ENCODE data around the gene VPS18.
A peak's percentile ranks its signal among the peaks of the same experiment; 100 is the strongest.

VPS18 gene

GRCh38 chr15:40930430-40931299 lies 36.4 kb downstream of the VPS18 start:
- peak; percentile 35 for DNase-seq
- in situ Hi-C loops (cut with MboI; ENCODE audit: low pct_unique_long_range_greater_than_20kb, low sequenced_read_pairs) = no loop called here

GRCh38 chr15:40931300-40932142 lies 37.3 kb downstream of the VPS18 start:
- in situ Hi-C loops (cut with MboI; ENCODE audit: low pct_unique_long_range_greater_than_20kb, low sequenced_read_pairs) = no loop called here
- no peak for DNase-seq

- DNase-seq = peak; percentile 56
- in situ Hi-C loops (cut with MboI; ENCODE audit: low pct_unique_long_range_greater_than_20kb, low sequenced_read_pairs) = no loop called here
These were observed 37.9 kb downstream of the VPS18 start for GRCh38 chr15:40932156-40932555.

GRCh38 chr15:40932649-40933516 lies 38.6 kb downstream of the VPS18 start:
- in situ Hi-C loops (cut with MboI; ENCODE audit: low pct_unique_long_range_greater_than_20kb, low sequenced_read_pairs) = no loop called here
- DNase-seq = no peak

GRCh38 chr15:40933517-40933902 lies 39.3 kb downstream of the VPS18 start:
- in situ Hi-C loops (cut with MboI; ENCODE audit: low pct_unique_long_range_greater_than_20kb, low sequenced_read_pairs) = no loop called here
- no peak for DNase-seq

- in situ Hi-C loops (cut with MboI; ENCODE audit: low pct_unique_long_range_greater_than_20kb, low sequenced_read_pairs) = no loop called here
These were observed 40.2 kb downstream of the VPS18 start for GRCh38 chr15:40934457-40934856.

GRCh38 chr15:40936234-40936708 lies 42.0 kb downstream of the VPS18 start:
- in situ Hi-C loops (cut with MboI; ENCODE audit: low pct_unique_long_range_greater_than_20kb, low sequenced_read_pairs) = no loop called here
- DNase-seq = no peak

More at GRCh38 chr15:40934457-40934856, 40.2 kb downstream of the VPS18 start:
- no peak for DNase-seq

- in situ Hi-C loops (cut with MboI; ENCODE audit: low pct_unique_long_range_greater_than_20kb, low sequenced_read_pairs) = no loop called here
- DNase-seq = no peak
These were observed 42.7 kb downstream of the VPS18 start for GRCh38 chr15:40936709-40937666.

GRCh38 chr15:40937762-40938535 lies 43.7 kb downstream of the VPS18 start:
- DNase-seq = no peak
- in situ Hi-C loops (cut with MboI; ENCODE audit: low pct_unique_long_range_greater_than_20kb, low sequenced_read_pairs) = no loop called here

- no peak for DNase-seq
- in situ Hi-C loops (cut with MboI; ENCODE audit: low pct_unique_long_range_greater_than_20kb, low sequenced_read_pairs) = no loop called here
These were observed 44.3 kb downstream of the VPS18 start for GRCh38 chr15:40938536-40938870.

GRCh38 chr15:40940296-40940801 lies 46.1 kb downstream of the VPS18 start:
- in situ Hi-C loops (cut with MboI; ENCODE audit: low pct_unique_long_range_greater_than_20kb, low sequenced_read_pairs) = no loop called here
- DNase-seq = peak; percentile 40

- peak; percentile 31 for DNase-seq
- in situ Hi-C loops (cut with MboI; ENCODE audit: low pct_unique_long_range_greater_than_20kb, low sequenced_read_pairs) = no loop called here
These were observed 46.8 kb downstream of the VPS18 start for GRCh38 chr15:40941068-40941527.

GRCh38 chr15:40941528-40942336 lies 47.5 kb downstream of the VPS18 start:
- DNase-seq = peak; percentile 83
- in situ Hi-C loops (cut with MboI; ENCODE audit: low pct_unique_long_range_greater_than_20kb, low sequenced_read_pairs) = no loop called here

GRCh38 chr15:40942337-40942854 lies 48.1 kb downstream of the VPS18 start:
- peak; percentile 29 for DNase-seq
- in situ Hi-C loops (cut with MboI; ENCODE audit: low pct_unique_long_range_greater_than_20kb, low sequenced_read_pairs) = no loop called here

GRCh38 chr15:40942878-40943277 lies 48.6 kb downstream of the VPS18 start:
- no peak for DNase-seq
- in situ Hi-C loops (cut with MboI; ENCODE audit: low pct_unique_long_range_greater_than_20kb, low sequenced_read_pairs) = no loop called here

- no peak for DNase-seq
- in situ Hi-C loops (cut with MboI; ENCODE audit: low pct_unique_long_range_greater_than_20kb, low sequenced_read_pairs) = no loop called here
These were observed 49.6 kb downstream of the VPS18 start for GRCh38 chr15:40943764-40944365.
